IPS-NIHi7 (cell line): Measurements from ENCODE around the gene FRS3.
"Not testable (repeated sequence)": the region's sequence is repeated elsewhere in the genome, so short reads cannot be mapped to it uniquely, and the experiment has no call there.

Source experiments
- DNase-seq: peaks from one replicate; pipeline ENCODE4 v3.0.0; 2012; ENCODE audit warnings: mixed read lengths; ENCODE audit errors: extremely low spot score

Gene FRS3

GRCh38 chr6:41769376-41769775 is 10.3 kb downstream of the FRS3 start:
- no peak for DNase-seq

DNA sequence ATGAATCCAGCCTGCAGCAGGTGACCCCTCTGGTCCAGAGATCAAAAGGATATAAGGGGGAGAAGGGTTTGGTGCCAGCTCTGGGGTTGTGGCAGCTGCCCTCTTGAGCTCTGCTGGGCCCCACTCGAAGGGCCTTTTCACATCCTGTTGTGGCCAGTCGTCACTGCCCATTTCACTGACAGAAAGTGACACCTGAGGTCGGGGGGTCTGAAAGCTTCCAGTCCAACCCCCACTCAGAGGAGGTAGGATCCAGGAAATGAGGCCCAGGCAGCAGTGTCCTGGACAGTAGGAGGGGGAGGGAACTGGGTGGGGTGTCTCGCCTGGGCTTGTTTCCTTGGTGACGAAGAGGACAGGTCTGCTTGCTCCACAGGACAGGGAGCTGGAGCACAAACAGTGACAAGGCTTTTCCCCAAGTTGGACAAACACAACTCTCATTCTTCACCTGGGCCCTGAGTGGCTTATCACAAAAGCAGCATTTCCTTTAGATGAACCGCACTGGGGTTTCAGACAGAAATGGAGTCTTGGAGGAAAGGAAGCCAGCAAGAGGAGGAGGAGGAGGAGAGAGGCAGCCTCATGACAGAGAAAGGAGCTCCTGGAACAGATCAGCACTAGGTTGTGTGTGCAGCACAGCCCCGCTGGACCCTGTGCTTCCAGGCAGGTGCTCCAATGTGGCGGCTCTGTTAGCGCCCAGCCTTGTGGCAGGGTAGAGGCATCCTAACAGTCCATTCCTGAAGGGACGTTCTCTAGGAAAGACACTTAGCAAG is 11.0 kb downstream of the FRS3 start:
- no peak for DNase-seq

DNA sequence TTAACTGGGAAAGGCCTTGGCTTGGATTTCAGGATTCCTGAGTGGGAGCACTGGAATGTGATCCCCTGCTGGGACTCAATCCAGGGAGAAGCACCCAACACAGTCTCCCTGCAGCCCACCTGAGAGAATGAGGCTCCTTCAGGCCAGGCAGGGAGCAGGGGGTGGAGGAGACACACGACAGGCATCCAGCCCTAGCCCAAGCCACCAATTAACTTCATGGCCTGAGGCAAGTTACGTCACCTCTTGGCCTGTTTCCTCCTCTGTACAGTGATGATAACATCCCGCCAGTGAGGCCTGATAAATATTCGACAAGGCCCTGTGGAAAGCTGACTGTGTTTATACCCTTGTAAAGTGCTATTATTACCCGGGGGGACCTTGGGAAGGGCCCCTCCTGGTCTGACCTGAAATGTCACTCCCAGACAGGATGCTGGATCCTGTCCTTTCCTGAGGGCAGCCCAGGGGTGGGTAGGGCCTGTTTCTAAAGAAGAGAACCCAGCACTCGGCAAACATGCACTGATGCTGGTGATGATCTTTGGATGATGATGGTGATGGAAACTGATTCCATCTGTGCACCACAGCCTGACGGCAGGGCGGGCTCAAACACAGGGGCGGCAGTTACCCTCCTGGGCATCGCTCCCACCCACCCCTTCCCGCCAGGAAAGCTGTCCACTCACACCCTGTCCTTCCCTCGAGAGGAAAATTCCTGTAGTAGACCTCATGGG is 12.4 kb downstream of the FRS3 start:
- DNase-seq: no peak

DNA sequence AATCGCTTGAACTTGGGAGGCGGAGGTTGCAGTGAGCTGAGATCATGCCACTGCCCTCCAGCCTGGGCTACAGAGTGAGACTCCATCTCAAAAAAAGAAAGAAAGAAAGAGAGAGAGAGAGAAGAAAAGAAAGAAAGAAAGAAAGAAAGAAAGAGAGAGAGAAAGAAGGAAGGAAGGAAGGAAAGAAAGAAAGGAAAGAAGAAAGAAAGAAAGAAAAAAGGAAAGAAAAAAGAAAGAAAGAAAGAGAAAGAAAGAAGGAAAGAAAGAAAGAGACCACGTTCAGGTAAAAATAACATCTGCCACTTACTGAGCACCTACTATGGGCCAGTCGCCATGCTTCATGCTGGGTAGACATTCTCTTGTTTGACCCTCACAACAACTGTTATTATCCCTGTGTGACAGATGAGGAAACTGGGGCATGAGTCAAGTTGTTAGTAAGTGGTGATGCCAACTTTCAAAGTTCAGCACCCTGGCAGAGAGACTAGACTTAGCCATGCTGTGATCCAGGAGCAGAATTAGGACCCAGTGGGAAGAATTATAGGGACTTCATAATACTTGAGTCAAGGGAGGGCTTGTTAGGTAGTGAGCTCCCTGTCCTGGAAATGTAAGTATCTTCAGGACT is 13.5 kb downstream of the FRS3 start:
- DNase-seq: not testable (repeated sequence)

DNA sequence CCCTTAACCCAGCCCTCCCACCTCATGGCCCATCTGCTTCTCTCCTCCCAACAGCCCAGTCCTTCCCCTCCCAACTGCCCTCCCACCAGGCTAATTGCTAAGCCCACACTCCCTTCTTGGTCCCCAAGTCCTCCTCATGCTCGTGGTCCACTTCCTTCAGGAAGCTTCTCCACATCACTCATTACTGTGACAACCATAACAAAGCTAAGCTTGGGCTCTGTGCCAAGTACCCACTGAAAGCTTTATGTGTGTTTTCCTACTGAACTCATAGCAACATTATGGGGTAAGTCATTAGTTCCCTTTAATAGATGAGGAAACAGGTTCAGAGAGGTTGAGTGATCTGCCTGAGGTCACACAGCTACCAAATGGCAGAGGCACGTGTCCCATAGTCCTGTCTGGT is 16.2 kb downstream of the FRS3 start:
- DNase-seq: no peak

- no peak for DNase-seq
These were observed 19.7 kb downstream of the FRS3 start for GRCh38 chr6:41759905-41760579.

- no peak for DNase-seq
These were observed 20.4 kb downstream of the FRS3 start for GRCh38 chr6:41759106-41759904.

- no peak for DNase-seq
These were observed 21.1 kb downstream of the FRS3 start for GRCh38 chr6:41758641-41759035.

GRCh38 chr6:41757931-41758640 is 21.6 kb downstream of the FRS3 start:
- DNase-seq: no peak

- no peak for DNase-seq
These were observed 22.4 kb downstream of the FRS3 start for GRCh38 chr6:41757271-41757670.

- no peak for DNase-seq
These were observed 23.3 kb downstream of the FRS3 start for GRCh38 chr6:41756354-41756753.

GRCh38 chr6:41755895-41756294 is 23.8 kb downstream of the FRS3 start:
- no peak for DNase-seq

DNA sequence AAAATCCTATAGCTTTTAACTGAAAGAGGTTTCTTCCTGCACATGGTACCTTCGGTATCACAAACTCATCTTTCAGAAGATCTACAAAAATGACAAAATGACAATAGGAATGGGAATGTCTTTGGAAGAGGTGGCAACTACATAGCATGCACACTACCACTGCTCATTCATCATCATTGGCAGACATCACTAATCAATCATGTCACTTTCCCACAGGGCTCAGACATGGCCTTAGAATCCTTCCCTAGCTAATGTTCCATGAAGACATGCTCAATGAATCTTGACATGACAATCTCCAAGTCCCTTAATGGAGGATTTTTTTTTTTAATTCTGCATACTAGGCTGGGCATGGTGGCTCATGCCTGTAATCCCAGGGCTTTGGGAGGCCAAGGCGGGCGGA is 29.3 kb downstream of the FRS3 start:
- DNase-seq: no peak

DNA sequence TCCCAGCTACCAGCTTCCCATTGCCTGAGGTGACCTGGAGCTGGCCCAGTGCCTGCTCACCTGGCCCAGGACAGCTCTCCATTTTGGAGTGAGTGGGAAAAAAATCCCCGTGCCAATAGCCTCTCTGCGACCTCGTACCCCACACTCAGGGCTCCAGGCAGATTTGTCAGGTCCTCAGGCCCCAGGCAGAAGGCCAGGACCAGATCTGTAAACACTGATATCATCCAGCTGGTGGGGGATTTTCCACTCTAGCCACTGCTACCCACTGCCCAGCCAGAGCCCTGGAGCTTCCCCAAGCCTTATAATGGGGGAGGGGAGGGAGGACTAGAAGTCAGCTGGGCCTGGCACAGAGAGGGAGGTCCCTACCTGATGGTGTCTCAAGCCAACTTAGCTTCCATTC is 31.2 kb downstream of the FRS3 start:
- no peak for DNase-seq

- DNase-seq: no peak
These were observed 31.6 kb downstream of the FRS3 start for GRCh38 chr6:41748102-41748477.

DNA sequence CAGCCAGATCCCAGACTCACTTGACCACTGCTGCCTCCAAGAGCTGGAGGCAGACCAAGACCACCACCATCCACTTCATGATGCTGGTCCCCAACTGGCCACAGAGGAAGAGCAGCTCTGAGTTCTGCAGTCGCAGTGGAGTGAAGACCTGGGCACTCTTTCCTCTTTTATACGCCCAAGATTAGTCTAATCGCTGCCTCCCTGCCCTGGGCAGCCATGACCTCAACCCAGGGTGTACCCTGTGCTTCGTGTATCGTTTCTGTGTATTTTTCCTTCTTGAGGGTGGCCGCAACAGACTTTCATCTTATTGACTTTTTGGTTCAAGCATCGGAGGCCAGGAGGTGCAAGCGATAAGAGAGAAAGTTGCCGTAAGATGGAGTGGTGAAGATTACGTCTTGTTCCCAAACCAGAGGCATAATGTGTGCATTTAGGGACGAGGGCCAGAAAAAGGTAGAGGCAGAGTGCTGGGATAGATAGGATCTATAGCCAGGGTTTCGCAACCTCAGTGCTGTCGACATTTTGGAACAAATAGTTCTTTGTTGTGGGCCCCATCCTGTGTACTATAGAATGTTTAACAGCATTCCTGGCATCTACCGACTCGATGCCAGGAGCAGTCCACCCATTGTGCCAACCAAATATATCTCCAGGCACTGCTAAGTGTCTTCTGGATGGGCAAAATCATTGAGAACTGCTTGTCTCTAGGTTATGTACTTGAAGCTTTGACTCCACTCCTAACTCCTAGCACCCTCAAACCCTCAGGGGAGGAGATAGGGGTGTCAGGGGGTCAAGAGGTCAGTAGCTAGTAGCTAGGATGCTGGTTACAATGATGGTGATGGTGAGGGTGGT is 32.2 kb downstream of the FRS3 start, which contains the start of gene PGC:
PGC (minus strand) TSS at position 142 of the 846 bp plus-strand sequence; CDS start at position 79, 63 bp downstream.
- no peak for DNase-seq

DNA sequence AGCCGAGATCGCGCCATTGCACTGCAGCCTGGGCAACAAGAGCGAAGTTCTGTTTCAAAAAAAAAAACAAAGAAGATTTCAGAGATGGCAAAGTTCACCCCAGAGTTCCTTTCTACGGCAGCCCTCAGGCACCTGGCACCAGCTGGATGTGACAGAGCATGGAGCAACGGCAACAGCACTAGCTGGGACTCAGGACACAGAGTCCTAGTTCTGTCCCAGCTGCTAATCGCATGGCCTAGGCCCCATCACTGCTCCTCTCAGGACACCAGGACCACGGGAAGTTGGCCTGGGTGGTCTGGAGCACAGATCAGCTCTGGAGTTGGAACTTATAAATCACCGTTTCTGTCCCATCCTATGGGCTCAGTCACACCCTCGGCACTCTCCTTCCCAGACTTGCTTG is 33.6 kb downstream of the FRS3 start:
- no peak for DNase-seq

- DNase-seq: no peak
These were observed 35.4 kb downstream of the FRS3 start for GRCh38 chr6:41744236-41744787.

- no peak for DNase-seq
These were observed 36.1 kb downstream of the FRS3 start for GRCh38 chr6:41743406-41744235.
